22Rv1 (cell line): ENCODE results near the gene LPCAT2.

Experiments
- H3K27ac ChIP-seq: fragments of 450-650 bp; 2 replicates; pipeline ENCODE4 v1.5.1; 2017
- ZFX ChIP-seq: fragments of 450-650 bp; IDR thresholded peaks from 2 replicates; pipeline ENCODE4 v1.6.1; 2017; ENCODE audit warnings: antibody characterized with exemption, borderline replicate concordance
- TF ChIP-seq, protein P1 (sequence below): fragments of 450-650 bp; IDR thresholded peaks from 2 replicates; pipeline ENCODE4 v1.5.1; 2017; ENCODE audit warnings: mild to moderate bottlenecking

The LPCAT2 gene

DNA sequence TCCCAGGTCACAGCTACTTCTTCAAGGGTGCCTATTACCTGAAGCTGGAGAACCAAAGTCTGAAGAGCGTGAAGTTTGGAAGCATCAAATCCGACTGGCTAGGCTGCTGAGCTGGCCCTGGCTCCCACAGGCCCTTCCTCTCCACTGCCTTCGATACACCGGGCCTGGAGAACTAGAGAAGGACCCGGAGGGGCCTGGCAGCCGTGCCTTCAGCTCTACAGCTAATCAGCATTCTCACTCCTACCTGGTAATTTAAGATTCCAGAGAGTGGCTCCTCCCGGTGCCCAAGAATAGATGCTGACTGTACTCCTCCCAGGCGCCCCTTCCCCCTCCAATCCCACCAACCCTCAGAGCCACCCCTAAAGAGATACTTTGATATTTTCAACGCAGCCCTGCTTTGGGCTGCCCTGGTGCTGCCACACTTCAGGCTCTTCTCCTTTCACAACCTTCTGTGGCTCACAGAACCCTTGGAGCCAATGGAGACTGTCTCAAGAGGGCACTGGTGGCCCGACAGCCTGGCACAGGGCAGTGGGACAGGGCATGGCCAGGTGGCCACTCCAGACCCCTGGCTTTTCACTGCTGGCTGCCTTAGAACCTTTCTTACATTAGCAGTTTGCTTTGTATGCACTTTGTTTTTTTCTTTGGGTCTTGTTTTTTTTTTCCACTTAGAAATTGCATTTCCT is 3.4 kb upstream of the LPCAT2 start:
- no peak for TF ChIP-seq ZFX
- TF ChIP-seq, protein P1, sequence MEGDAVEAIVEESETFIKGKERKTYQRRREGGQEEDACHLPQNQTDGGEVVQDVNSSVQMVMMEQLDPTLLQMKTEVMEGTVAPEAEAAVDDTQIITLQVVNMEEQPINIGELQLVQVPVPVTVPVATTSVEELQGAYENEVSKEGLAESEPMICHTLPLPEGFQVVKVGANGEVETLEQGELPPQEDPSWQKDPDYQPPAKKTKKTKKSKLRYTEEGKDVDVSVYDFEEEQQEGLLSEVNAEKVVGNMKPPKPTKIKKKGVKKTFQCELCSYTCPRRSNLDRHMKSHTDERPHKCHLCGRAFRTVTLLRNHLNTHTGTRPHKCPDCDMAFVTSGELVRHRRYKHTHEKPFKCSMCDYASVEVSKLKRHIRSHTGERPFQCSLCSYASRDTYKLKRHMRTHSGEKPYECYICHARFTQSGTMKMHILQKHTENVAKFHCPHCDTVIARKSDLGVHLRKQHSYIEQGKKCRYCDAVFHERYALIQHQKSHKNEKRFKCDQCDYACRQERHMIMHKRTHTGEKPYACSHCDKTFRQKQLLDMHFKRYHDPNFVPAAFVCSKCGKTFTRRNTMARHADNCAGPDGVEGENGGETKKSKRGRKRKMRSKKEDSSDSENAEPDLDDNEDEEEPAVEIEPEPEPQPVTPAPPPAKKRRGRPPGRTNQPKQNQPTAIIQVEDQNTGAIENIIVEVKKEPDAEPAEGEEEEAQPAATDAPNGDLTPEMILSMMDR, result no peak
- no peak overlapping the region for H3K27ac ChIP-seq

DNA sequence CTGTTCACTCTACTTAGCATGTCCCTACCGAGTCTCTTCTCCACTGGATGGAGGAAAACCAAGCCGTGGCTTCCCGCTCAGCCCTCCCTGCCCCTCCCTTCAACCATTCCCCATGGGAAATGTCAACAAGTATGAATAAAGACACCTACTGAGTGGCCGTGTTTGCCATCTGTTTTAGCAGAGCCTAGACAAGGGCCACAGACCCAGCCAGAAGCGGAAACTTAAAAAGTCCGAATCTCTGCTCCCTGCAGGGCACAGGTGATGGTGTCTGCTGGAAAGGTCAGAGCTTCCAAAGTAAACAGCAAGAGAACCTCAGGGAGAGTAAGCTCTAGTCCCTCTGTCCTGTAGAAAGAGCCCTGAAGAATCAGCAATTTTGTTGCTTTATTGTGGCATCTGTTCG is 2.8 kb upstream of the LPCAT2 start:
- no peak for TF ChIP-seq ZFX
- TF ChIP-seq, protein P1, result no peak
- no peak overlapping the region for H3K27ac ChIP-seq

DNA sequence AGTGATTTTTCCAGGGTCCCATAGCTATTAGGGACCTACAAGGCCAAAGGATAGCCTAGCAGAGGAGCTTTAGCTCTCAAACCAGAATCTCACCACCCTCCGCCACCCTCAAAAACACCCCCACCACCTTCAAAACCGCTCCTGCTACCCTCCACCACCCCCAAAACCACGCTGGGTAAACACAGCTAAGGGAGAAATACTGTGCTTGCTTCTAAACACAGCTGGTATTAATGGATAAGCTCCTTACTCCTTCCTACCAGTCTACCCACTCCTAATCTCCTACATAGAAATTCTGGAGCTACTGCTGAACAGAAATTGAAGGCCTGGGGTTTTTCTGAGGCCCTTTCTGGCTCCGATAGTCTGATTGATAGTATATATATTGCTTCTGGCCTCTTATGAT is 2.2 kb upstream of the LPCAT2 start:
- TF ChIP-seq, protein P1, result no peak
- TF ChIP-seq ZFX, result no peak
- H3K27ac ChIP-seq, result no peak overlapping the region

DNA sequence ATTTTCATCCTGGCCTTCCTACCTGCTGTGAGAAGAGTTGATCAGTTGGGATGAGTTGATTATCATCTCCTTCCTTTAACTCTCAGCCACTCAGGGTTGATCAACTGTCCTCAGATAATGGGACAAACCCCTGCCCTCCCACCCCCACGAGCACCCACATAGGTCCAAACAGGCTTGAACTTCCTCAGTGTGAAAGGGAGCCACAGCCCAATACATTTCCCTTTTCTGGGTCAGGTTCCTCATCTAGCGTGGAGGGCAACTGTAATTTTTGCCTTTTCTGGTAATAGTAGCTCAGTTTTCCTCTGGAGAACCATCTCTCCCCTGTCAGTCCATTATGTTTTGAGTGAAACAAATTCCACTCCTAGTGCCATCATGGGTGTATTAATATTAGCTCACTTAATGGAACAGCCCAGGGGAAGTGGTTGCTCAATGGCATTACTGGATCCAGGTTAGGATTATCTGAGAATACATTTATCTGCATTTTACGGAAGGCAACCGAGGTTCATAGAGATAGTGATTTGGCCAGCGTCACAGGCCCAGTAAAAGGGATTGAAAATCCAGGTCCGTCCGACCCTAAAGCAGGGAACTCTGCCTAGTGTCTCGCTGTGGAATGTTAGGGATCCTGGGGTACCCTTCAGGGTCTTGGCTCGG is 476 bp upstream of the LPCAT2 start:
- H3K27ac ChIP-seq, result no peak overlapping the region
- no peak for TF ChIP-seq ZFX
- TF ChIP-seq, protein P1, result no peak

DNA sequence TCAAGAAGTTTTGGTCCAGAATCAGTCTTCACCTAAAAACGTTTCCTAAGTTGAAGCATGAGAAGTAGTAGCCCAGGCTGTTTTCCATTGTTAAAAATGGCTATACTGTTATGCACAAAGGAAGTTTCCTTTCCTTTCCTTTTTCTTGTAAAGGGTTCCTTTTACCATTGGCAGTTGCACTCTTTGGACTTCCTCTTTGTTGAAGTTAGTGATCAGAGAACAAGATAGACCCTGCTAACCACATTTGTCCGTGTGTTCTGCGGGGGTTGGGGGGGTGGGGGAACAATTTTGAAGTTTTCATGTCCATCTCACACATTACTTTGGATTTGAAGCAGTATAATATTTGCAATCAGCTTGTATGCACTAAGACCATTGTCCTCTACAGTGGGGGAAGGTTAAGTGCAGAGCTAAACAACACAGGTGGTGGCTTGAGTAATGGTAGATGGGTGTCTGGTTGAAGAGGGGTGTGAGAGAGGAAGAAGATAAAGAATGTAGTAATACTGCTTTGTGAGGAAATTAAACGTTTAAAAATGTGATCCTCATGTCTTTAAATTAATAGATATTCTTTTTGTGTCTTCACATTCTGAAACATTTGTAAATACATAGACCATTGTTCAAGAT is 1.4 kb downstream of the LPCAT2 start:
- TF ChIP-seq, protein P1, result no peak
- TF ChIP-seq ZFX, result no peak
- H3K27ac ChIP-seq, result no peak overlapping the region

DNA sequence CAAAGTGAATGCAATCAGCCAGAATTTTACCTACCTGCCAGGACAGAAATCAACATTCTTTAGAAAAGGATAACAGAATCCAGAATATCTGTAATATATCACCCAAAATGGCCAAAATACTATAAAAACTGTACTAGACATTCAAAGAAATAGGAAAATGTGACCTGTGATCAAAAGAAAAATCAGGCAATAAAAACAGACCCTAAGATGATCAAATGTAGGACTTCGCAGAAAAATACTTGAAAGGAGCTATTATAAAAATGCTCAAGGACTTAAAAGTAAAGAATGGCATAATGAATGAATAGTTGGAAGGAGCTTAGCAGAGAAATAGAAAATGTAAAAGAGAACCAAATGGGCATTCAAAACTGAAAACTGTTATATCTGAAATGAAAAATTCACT is 4.1 kb downstream of the LPCAT2 start:
- no peak overlapping the region for H3K27ac ChIP-seq
- TF ChIP-seq, protein P1, result no peak
- no peak for TF ChIP-seq ZFX

DNA sequence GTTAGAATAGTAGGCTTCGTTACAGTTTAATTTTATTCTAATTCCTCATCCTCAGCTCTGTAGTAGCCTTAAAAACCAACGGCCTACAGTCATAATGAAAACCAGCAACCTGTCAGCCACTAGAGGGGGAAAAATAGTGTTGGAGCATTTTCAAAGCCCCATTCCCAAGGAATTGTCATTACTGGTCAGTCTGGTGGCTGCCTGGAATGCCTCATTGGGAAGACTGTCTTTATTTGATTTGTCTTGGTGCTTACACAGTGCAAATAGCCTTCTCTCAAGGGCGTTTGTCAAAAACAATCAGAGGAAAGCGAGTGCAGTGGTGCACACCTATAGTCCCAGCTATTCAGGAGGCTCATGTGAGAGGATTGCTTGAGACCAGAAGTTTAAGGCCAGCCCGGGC is 4.7 kb downstream of the LPCAT2 start:
- no peak overlapping the region for H3K27ac ChIP-seq
- TF ChIP-seq, protein P1, result no peak
- no peak for TF ChIP-seq ZFX
